Tibial nerve (tissue), 4 donors: ENCODE measurements around the gene SSTR4. TPM values are rescaled to one million over a fixed set of nuclear protein-coding genes. Genes with fewer than 3 reads are reported as not detected.
A peak's percentile ranks its signal among the peaks of the same experiment; 100 is the strongest.

Experiments used
- DNase-seq, 2 donors: peaks; one replicate each; pipeline ENCODE4 v3.0.0-alpha.2; 2019; ENCODE audit warnings: low spot score in 2 of 2
- H3K27ac ChIP-seq, 4 donors: fragments of 200-600 bp; sonication (generic) in 3 of 4; one replicate each; pipeline ENCODE4 v1.5.1; 2017 to 2019; ENCODE audit warnings: mild to moderate bottlenecking in 1 of 4
- H3K27me3 ChIP-seq, 2 donors: fragments of 200-600 bp; sonication (generic) in 1 of 2; one replicate each; pipeline versions ENCODE4 v1.5.1 to v1.6.0; 2017 to 2019
- H3K36me3 ChIP-seq, 3 donors: fragments of 200-600 bp; sonication (generic); one replicate each; pipeline ENCODE4 v1.5.1; 2018 to 2019
- H3K4me1 ChIP-seq, 4 donors: fragments of 200-600 bp; sonication (generic) in 3 of 4; one replicate each; pipeline ENCODE4 v1.5.1; 2017 to 2019
- H3K4me3 ChIP-seq, 4 donors: fragments of 200-600 bp; sonication (generic) in 3 of 4; one replicate each; pipeline ENCODE4 v1.5.1; 2017 to 2019; ENCODE audit warnings: mild to moderate bottlenecking in 1 of 4, moderate library complexity in 1 of 4
- H3K9me3 ChIP-seq, 4 donors: fragments of 200-600 bp; sonication (generic) in 3 of 4; one replicate each; pipeline ENCODE4 v1.5.1; 2017 to 2019
- CTCF ChIP-seq, 5 experiments: fragments of 200-600 bp in 3 of 5; fragments of 450-650 bp in 2 of 5; sonication (generic) in 3 of 5; IDR thresholded peaks; one replicate each; pipeline ENCODE4 v1.5.1; 2016 to 2019; ENCODE audit warnings: antibody characterized with exemption in 5 of 5, mild to moderate bottlenecking in 3 of 5, moderate library complexity in 2 of 5
- EP300 ChIP-seq, 2 donors: sonication (generic); formaldehyde crosslinking; IDR thresholded peaks; one replicate each; pipeline ENCODE4 v1.6.1; 2017; ENCODE audit warnings: antibody characterized with exemption in 2 of 2, mild to moderate bottlenecking in 1 of 2
- POLR2A ChIP-seq, 2 donors: fragments of 450-650 bp; IDR thresholded peaks; one replicate each; pipeline ENCODE4 v1.6.1; 2017; ENCODE audit warnings: antibody characterized with exemption in 2 of 2, mild to moderate bottlenecking in 2 of 2, moderate library complexity in 2 of 2
- WGBS, 2 donors: methylation state at CpG; one replicate each; pipeline ENCODE4 v1.1.5; 2018; 5-methylcytosine and 5-hydroxymethylcytosine counted together
- total RNA-seq, 4 donors: library from RNA; depleted of rRNA; stranded (reverse); fragments of >200 nt; gene quantifications; one replicate each; pipeline ENCODE4 v1.1.0, GENCODE V29; 2016

Gene SSTR4
- total RNA-seq, 4 donors from 2014 or later, result not detected

- Histone ChIP-seq H3K27me3 (no peaks in the 10 kb centered on the region), H3K9me3 (no peaks in the 10 kb centered on the region), H3K27ac (peak overlapping the region; percentile 26 to 87 (median 76)), H3K4me3 (peak overlapping the region; percentile 14 to 47 (median 24)), H3K4me1 (peaks cover 0 to 29% (median 0%) of the 10 kb centered on the region in 4 donors), H3K36me3 (no peaks in the 10 kb centered on the region)
- no peak for DNase-seq
- no peak for TF ChIP-seq POLR2A (IDR thresholded peaks at IDR 0.05)
- TF ChIP-seq EP300 (IDR thresholded peaks at IDR 0.05), result no peak
- no peak for TF ChIP-seq CTCF (IDR thresholded peaks at IDR 0.05)
- 65 to 72% methylated on average over 10 to 22 of the region's 23 CpGs for WGBS, 2 donors
Observed at GRCh38 chr20:23085436-23086055, 50.4 kb downstream of the SSTR4 start.

- peaks cover 0 to 34% (median 0%) of the 10 kb centered on the region in 4 donors for H3K4me1 ChIP-seq
- no peaks in the 10 kb centered on the region for H3K27me3 ChIP-seq
- TF ChIP-seq POLR2A (IDR thresholded peaks at IDR 0.05) (peak in 1 of 2 donors; percentile 13), EP300 (IDR thresholded peaks at IDR 0.05) (peak in 1 of 2 donors; percentile 66), CTCF (IDR thresholded peaks at IDR 0.05) (no peak)
- DNase-seq, result peak in 1 of 2 donors; percentile 41
- H3K9me3 ChIP-seq, result no peaks in the 10 kb centered on the region
- H3K27ac ChIP-seq, result peak within 1 kb of the TSS; percentile 26 to 87 (median 76)
- 31 to 48% methylated on average over 23 to 24 of the region's 28 CpGs for WGBS, 2 donors
- H3K4me3 ChIP-seq, result peak within 1 kb of the TSS; percentile 14 to 47 (median 24)
- no peaks in the 10 kb centered on the region for H3K36me3 ChIP-seq
Observed at GRCh38 chr20:23086056-23086566, 51.0 kb downstream of the SSTR4 start, which contains the start of gene CD93. Gene CD93 (minus strand): TSS chr20:23086324. CDS start chr20:23086192, 132 bp downstream.

GRCh38 chr20:23086931-23087411 lies 51.9 kb downstream of the SSTR4 start:
- peaks cover 0 to 43% (median 0%) of the 10 kb centered on the region in 4 donors for H3K4me1 ChIP-seq
- H3K4me3 ChIP-seq, result peak overlapping the region in 1 of 4 donors; percentile 47
- no peaks in the 10 kb centered on the region for H3K27me3 ChIP-seq
- DNase-seq, result no peak
- TF ChIP-seq EP300 (IDR thresholded peaks at IDR 0.05) (peak in 1 of 2 donors; percentile 39), POLR2A (IDR thresholded peaks at IDR 0.05) (no peak)
- 43 to 50% methylated on average over 14 of the region's 14 CpGs for WGBS, 2 donors
- peak overlapping the region; percentile 26 to 87 (median 76) for H3K27ac ChIP-seq
- H3K9me3 ChIP-seq, result no peaks in the 10 kb centered on the region
- H3K36me3 ChIP-seq, result no peaks in the 10 kb centered on the region

GRCh38 chr20:23087587-23088251 lies 52.6 kb downstream of the SSTR4 start:
- Histone ChIP-seq H3K4me1 (peaks cover 0 to 50% (median 0%) of the 10 kb centered on the region in 4 donors), H3K27ac (peak overlapping the region in 3 of 4 donors; percentile 26 to 87 (median 87)), H3K36me3 (no peaks in the 10 kb centered on the region), H3K9me3 (no peaks in the 10 kb centered on the region), H3K4me3 (no peak overlapping the region), H3K27me3 (no peaks in the 10 kb centered on the region)
- 82 to 88% methylated on average over 9 of the region's 9 CpGs for WGBS, 2 donors
- no peak for DNase-seq
- TF ChIP-seq CTCF (IDR thresholded peaks at IDR 0.05) (no peak), POLR2A (IDR thresholded peaks at IDR 0.05) (no peak), EP300 (IDR thresholded peaks at IDR 0.05) (no peak)

Other genes starting within 250 kb of the SSTR4 start
- gene THBD, start 14.4 kb downstream of the SSTR4 start, total RNA-seq, result 10 to 100 TPM; 48.1 to 60.3 (median 56.9) TPM
- 10 to 100 TPM; 23.0 to 85.1 (median 65.7) TPM for gene CD93, start 51.0 kb downstream of the SSTR4 start, total RNA-seq